CD4-positive, alpha-beta T cell treated with Interleukin-15 for 4 hours (primary cell): Measurements from ENCODE around the gene ALG14.
"Not testable (repeated sequence)": the region's sequence is repeated elsewhere in the genome, so short reads cannot be mapped to it uniquely, and the experiment has no call there.

Experiments
- DNase-seq: peaks from one replicate; pipeline ENCODE4 v3.0.0-alpha.2; 2020; ENCODE audit warnings: low spot score

ALG14 gene

DNA sequence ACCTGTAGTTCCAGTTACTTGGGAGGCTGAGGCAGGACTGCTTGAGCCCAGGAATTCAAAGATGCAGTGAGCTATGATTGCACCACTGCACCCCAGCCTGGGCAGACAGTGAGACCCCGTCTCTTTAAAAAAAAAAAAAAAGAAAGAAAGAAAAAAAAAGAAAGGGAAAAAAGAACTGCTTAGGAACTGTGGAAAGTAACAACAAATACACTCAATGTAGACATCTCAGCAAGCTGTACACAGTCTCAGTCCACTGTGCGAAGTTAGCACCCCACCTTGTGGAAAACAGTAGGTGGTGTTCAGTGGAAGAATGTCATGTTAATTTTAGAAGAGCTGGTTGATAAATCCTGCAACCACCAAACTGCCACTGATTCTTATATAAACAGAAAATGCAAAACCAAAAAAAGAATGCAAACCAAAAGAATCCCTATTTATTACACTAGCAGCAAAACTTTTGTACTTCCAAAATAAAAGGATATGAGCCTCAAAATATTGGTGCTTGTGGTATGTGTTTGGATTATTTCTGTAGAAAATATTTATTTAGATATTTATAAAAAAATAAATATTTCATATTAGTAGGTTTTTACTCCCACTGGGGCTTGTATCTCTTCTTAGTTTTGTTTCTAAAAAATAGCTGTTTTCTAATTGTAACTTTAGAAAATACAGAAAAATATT lies 31.1 kb downstream of the ALG14 start:
- no peak for DNase-seq

DNA sequence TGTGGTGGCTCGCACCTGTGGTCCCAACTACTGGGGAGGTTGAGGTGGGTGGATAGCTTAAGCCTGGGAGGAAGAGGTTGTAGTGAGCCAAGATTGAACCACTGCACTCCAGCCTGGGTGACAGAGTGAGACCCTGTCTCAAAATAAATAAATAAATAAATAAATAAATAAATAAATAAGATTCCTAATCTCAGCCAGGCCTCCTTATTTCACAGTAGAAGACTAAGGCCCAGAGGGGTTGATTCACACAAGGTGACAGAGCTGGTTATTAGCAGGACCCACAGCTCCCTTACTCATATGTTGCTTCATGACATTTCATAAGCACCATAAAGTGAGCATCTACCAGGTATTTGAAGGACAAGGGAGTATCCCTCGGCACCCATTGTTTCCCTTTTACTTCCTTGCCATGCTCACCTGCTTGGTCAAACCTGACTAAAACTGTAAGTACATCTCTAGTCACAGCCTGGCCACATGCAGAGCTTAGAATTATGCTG lies 32.7 kb downstream of the ALG14 start:
- no peak for DNase-seq

- no peak for DNase-seq
Measured at GRCh38 chr1:95039360-95040031, 33.3 kb downstream of the ALG14 start.

DNA sequence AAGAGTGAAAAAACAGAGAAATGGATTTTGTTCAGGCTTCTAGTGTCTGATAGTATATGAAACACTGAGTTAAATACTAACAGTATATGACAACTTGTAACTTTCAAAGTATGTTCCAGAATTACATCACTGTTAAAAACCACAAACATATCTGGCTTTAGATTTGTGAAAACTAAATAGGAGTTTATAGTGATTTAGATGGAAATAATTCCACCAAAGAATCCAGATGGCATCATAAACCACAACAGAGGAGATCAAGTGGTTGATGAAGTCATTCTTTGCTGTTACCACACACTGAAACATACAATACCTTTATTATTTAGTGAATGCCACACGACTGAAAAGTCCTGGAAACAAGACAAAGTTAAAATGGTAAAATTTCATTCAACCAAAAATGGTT lies 37.2 kb downstream of the ALG14 start:
- DNase-seq = no peak

- no peak for DNase-seq
Measured at GRCh38 chr1:95034506-95034905, 38.2 kb downstream of the ALG14 start.

- no peak for DNase-seq
Measured at GRCh38 chr1:95033843-95034242, 38.9 kb downstream of the ALG14 start.

GRCh38 chr1:95029532-95029931 lies 43.2 kb downstream of the ALG14 start:
- no peak for DNase-seq

GRCh38 chr1:95028954-95029353 lies 43.8 kb downstream of the ALG14 start:
- no peak for DNase-seq

GRCh38 chr1:95027046-95027445 lies 45.7 kb downstream of the ALG14 start:
- DNase-seq = no peak

DNA sequence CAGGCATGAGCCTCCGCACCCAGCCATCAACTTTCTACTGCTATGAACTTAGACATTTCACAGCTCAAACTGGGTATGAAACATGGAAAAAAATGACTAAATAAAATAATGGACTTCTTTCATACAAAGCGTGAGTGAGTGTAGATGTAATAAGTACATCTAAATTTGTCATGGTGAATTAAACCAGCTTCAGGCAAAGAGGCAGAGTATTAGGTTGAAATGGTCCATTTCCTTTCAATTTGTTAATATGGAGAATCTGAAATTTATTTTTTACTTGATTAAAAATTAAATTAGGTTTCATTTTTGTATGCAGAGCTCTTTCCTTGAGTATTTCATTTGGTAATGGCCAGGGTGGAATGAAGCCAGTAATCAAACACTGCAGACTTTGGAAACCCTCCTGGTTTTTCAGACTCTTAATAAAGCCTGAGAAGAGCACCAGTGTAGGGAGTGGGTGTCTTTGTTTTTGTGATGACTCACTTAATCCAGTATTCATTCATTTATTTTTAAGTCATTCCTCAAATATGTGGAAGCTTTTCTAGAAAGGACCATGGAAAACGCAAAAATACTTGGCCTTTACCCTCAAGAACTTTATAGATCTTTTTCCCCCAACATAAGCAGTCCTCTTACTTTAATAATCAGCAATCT lies 49.2 kb downstream of the ALG14 start:
- DNase-seq = no peak

GRCh38 chr1:95022644-95022926 lies 50.2 kb downstream of the ALG14 start:
- no peak for DNase-seq

- DNase-seq = no peak
Measured at GRCh38 chr1:95021805-95022643, 50.7 kb downstream of the ALG14 start.

DNA sequence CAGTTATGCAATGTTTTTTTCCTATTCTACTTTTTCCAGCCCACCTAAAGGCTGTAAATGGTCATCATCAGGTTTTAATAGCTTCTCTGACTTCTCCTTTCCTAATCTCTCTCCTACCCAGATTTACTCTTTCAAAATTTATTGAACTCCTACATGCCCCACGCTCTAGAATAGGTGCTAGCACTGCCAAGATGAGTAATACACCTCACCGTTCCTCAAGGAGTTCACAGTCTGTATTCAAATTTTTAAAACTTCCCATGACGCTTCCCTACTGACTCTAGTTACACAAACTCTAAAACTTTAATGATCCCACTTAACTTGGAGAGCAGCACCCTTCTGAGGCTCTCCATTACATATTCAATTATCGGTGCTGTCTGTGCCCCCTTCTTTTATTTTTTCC lies 51.6 kb downstream of the ALG14 start:
- DNase-seq = no peak

GRCh38 chr1:95019466-95019865 lies 53.3 kb downstream of the ALG14 start:
- DNase-seq = not testable (repeated sequence)

DNA sequence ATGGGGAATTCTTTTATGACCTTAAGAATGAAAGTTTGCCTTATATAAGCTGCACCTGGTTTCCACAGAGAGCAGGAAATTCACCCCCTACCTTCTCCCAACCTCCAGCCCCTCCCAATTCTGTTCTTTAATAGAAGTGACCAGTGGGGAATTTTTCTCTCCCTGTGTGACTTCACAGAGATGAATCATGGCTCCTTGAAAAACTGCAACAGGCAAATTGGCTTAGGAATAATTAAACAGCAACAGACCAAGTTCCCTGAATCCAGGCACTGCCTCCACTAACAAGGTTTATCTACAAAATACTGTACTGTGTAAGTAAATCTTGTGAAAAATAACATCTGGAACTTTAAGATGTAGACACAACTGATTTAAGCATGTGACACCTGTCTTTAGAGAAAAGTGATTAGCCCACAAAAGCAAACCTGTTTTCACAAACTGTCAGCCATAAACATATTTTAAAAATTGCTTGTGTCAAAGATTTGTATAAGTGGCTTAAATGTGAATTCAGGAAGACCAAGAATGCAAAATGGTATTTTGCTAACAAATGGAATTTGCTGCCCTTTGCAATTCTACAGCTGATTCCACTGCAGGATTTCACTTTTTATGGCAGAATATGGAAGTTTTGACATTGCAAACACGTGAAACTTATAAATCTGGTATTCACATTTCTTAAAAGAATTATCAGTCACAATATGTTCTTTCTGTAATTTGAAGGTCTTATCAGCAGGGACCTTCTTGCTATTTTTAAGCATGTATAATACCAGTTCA lies 54.0 kb downstream of the ALG14 start:
- no peak for DNase-seq

- no peak for DNase-seq
Measured at GRCh38 chr1:95017775-95018174, 55.0 kb downstream of the ALG14 start.

GRCh38 chr1:95015076-95015475 lies 57.7 kb downstream of the ALG14 start:
- no peak for DNase-seq

DNA sequence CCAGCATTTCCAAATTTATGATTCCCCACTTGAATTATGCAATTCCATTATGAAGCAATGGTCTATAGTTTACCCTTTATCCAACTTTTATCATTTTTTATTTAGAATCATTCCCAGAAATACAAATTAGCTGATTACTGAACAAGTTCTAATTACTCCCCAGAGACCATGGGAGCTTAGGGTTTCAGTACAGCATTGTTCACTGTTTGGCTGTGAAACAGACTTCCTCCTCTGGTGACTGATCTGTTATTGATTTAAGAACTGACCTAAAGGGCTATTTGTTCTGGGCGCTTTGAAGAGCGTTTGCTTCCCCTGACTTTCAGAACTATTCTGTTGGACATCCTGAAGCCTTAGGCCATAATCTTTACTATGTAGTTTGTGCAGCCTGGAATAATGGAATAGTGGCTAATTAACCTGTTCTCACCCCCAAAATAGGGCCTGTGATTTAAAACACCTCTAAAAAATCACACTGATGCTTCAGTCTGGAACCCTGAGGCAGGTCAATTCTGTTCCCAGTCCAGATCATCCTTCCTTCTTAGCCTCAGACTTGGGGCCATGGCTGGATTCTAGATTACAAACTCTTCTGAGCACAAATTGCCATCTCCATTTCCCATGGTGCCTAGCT lies 58.7 kb downstream of the ALG14 start:
- no peak for DNase-seq

- no peak for DNase-seq
Measured at GRCh38 chr1:95012389-95012788, 60.4 kb downstream of the ALG14 start.

DNA sequence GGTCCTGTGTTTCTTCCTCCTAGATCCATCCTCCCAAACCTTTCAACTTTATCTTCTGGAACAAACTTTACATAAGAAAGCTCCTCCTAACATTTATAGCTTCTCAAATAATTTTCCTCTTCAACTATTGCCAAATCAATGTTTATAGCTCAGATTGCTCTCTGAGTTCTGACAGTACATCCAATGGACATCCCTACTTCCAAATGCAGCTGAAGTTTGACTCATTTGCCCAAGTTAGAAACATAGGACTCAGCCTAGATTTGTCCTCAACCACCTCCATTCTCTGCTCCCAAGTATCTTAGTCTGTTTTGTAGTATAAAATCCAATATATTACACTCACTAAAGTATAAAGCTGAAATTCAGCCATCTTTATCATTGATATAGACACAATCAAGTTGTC lies 62.6 kb downstream of the ALG14 start:
- no peak for DNase-seq

DNA sequence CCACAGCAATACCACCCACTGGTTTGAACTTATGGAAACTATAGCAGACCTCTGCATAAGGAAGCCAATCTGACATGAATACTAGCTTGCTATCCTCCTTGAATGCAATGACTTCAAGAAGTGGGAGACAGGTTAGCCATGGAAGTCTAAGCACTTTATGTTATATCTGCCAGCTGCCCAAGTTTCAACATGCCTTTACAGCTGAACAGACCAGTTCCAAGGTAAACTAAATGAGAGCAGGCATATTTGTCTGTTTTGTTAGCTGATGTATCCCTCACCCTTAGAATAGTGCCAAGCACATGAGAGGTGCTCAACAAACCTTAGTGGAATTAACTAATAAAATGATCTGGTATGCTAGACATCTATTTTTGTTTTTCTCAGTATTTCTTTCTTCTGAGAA lies 65.1 kb downstream of the ALG14 start:
- no peak for DNase-seq
